ENCODE results near the gene STARD5. TPM values are rescaled to one million over a fixed set of nuclear protein-coding genes. Genes with fewer than 3 reads are reported as not detected.
A peak's percentile ranks its signal among the peaks of the same experiment; 100 is the strongest.

Gene STARD5
- total RNA-seq, 1 donor from 2014 or later = 8.5 TPM

DNA sequence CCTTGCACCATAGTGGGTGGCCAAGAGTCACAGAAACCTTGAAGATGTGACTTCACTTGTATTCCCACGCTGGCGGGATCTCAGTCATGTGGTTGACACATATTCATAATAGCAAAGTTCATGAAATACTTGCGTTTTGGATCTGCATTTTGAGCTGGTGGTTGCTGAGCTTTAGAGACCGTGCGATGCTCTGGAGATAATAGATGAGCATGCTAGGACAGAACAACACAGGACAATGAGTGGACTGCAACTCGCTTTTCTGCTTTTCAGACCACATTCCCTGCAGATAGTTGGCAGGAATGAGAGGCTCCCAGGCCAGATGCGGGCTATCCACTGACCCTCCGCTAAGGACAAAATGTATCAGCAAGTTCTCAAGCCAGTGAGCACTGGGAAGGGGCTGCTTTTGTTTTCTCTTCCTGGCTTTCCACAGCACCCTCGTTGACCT lies 13.8 kb upstream of the STARD5 start:
- Histone ChIP-seq H3F3A (ENCODE audit: low read depth) (no peaks in the 10 kb centered on the region), H3K4me1 (no peaks in the 10 kb centered on the region), H3K4me2 (no peak overlapping the region), H2AFZ (replicated peaks) (no peak overlapping the region), H3K27me3 (no peaks in the 10 kb centered on the region), H4K20me1 (ENCODE audit: low read depth) (no peaks in the 10 kb centered on the region), H3K79me2 (ENCODE audit: low read depth) (no peaks in the 10 kb centered on the region), H3K36me3 (no peaks in the 10 kb centered on the region), H3K27ac (no peak overlapping the region), H3K4me3 (no peak overlapping the region), H3K9ac (no peak overlapping the region), H3K9me3 (ENCODE audit: low read depth) (no peaks in the 10 kb centered on the region)
- no peaks in the 10 kb centered on the region for H3K9me3 Mint-ChIP-seq
- DNase-seq (ENCODE audit: low spot score) = no peak
- no peak overlapping the region for H3K4me3 Mint-ChIP-seq
- H3K4me1 Mint-ChIP-seq = no peaks in the 10 kb centered on the region
- peaks cover 2% of the 10 kb centered on the region for H3K27me3 Mint-ChIP-seq (ENCODE audit: insufficient read depth, low read depth)
- H3K27ac Mint-ChIP-seq = no peak overlapping the region
- no peaks in the 10 kb centered on the region for H3K36me3 Mint-ChIP-seq
- TF ChIP-seq EZH2 (IDR thresholded peaks at IDR 0.05) (no peak), EZH2phosphoT487 (IDR thresholded peaks at IDR 0.05) (no peak)
- TF ChIP-seq, protein P1, sequence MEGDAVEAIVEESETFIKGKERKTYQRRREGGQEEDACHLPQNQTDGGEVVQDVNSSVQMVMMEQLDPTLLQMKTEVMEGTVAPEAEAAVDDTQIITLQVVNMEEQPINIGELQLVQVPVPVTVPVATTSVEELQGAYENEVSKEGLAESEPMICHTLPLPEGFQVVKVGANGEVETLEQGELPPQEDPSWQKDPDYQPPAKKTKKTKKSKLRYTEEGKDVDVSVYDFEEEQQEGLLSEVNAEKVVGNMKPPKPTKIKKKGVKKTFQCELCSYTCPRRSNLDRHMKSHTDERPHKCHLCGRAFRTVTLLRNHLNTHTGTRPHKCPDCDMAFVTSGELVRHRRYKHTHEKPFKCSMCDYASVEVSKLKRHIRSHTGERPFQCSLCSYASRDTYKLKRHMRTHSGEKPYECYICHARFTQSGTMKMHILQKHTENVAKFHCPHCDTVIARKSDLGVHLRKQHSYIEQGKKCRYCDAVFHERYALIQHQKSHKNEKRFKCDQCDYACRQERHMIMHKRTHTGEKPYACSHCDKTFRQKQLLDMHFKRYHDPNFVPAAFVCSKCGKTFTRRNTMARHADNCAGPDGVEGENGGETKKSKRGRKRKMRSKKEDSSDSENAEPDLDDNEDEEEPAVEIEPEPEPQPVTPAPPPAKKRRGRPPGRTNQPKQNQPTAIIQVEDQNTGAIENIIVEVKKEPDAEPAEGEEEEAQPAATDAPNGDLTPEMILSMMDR (IDR thresholded peaks at IDR 0.05) = no peak

DNA sequence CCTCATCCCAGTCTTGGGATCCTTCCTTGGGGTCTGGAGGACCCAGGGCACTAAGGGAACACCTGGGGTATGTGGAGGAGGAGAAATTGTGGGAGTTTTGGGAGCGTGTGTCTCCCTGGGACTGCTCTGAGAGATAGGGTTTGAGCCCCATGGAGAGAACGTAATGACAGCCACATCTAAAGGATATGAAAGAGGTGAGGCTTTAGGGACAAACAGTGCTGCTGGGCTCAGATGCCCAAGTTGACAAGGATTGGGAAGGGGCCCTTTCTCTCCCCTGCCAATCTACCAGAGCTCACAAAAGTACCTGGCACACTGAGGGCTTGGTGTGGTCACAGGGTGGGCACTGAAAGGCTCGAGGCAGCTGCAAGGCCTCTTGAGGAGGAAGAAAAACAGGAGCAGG lies 13.3 kb upstream of the STARD5 start:
- H3K36me3 Mint-ChIP-seq = no peaks in the 10 kb centered on the region

DNA sequence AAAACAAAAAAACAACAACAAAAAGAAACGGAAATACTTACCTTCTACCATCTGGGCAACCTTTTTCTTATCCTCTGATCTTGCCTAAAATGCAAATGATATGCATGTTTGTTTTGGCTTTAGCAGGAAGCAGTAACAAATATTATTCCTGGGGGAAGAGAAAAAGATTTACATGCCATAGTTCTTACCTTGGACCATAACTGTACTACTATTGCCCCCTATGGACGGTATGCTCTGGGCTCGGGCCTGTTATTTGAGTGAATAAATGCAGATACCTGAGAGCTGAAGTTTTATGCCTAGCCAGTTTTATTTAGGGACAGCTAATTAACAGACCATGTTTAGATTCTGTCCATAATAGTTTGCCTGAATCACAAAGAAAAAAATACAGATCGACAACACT lies 12.6 kb upstream of the STARD5 start:
- H3K9me3 Mint-ChIP-seq = no peaks in the 10 kb centered on the region
- TF ChIP-seq, protein P1 (IDR thresholded peaks at IDR 0.05) = peak; percentile 37
- TF ChIP-seq EZH2phosphoT487 (IDR thresholded peaks at IDR 0.05) (no peak), EZH2 (IDR thresholded peaks at IDR 0.05) (no peak)
- Histone ChIP-seq H3K4me1 (no peaks in the 10 kb centered on the region), H3K4me3 (no peak overlapping the region), H3K9ac (no peak overlapping the region), H3K79me2 (ENCODE audit: low read depth) (no peaks in the 10 kb centered on the region), H3K27me3 (no peaks in the 10 kb centered on the region), H3K4me2 (no peak overlapping the region), H3K9me3 (ENCODE audit: low read depth) (no peaks in the 10 kb centered on the region), H3F3A (ENCODE audit: low read depth) (no peaks in the 10 kb centered on the region), H2AFZ (replicated peaks) (no peak overlapping the region), H3K36me3 (no peaks in the 10 kb centered on the region), H4K20me1 (ENCODE audit: low read depth) (no peaks in the 10 kb centered on the region), H3K27ac (no peak overlapping the region)
- no peak for DNase-seq (ENCODE audit: low spot score)
- no peaks in the 10 kb centered on the region for H3K4me1 Mint-ChIP-seq
- no peaks in the 10 kb centered on the region for H3K36me3 Mint-ChIP-seq
- H3K27ac Mint-ChIP-seq = no peak overlapping the region
- no peak overlapping the region for H3K4me3 Mint-ChIP-seq
- peaks cover 2% of the 10 kb centered on the region for H3K27me3 Mint-ChIP-seq (ENCODE audit: insufficient read depth, low read depth)

More for the DNA sequence above, 13.3 kb upstream of the STARD5 start:
- Mint-ChIP-seq H3K9me3 (no peaks in the 10 kb centered on the region), H3K27me3 (ENCODE audit: insufficient read depth, low read depth) (peaks cover 2% of the 10 kb centered on the region), H3K4me3 (no peak overlapping the region), H3K27ac (peak overlapping the region; percentile 81), H3K4me1 (no peaks in the 10 kb centered on the region)
- no peaks in the 10 kb centered on the region for H3K4me1 ChIP-seq
- H4K20me1 ChIP-seq (ENCODE audit: low read depth) = no peaks in the 10 kb centered on the region
- DNase-seq (ENCODE audit: low spot score) = no peak
- H3K36me3 ChIP-seq = no peaks in the 10 kb centered on the region
- H3K27me3 ChIP-seq = no peaks in the 10 kb centered on the region
- H3K4me2 ChIP-seq = no peak overlapping the region
- no peak for TF ChIP-seq EZH2 (IDR thresholded peaks at IDR 0.05)
- TF ChIP-seq, protein P1 (IDR thresholded peaks at IDR 0.05) = no peak
- TF ChIP-seq EZH2phosphoT487 (IDR thresholded peaks at IDR 0.05) = no peak
- H3K4me3 ChIP-seq = no peak overlapping the region
- H3K9me3 ChIP-seq (ENCODE audit: low read depth) = no peaks in the 10 kb centered on the region
- no peak overlapping the region for H3K27ac ChIP-seq
- no peak overlapping the region for H2AFZ ChIP-seq (replicated peaks)
- H3K79me2 ChIP-seq (ENCODE audit: low read depth) = no peaks in the 10 kb centered on the region
- no peak overlapping the region for H3K9ac ChIP-seq
- H3F3A ChIP-seq (ENCODE audit: low read depth) = no peaks in the 10 kb centered on the region
